ENCODE measurements around the gene ZNF625.
"Not testable (repeated sequence)": the region's sequence is repeated elsewhere in the genome, so short reads cannot be mapped to it uniquely, and the experiment has no call there.

The ZNF625 gene

DNA sequence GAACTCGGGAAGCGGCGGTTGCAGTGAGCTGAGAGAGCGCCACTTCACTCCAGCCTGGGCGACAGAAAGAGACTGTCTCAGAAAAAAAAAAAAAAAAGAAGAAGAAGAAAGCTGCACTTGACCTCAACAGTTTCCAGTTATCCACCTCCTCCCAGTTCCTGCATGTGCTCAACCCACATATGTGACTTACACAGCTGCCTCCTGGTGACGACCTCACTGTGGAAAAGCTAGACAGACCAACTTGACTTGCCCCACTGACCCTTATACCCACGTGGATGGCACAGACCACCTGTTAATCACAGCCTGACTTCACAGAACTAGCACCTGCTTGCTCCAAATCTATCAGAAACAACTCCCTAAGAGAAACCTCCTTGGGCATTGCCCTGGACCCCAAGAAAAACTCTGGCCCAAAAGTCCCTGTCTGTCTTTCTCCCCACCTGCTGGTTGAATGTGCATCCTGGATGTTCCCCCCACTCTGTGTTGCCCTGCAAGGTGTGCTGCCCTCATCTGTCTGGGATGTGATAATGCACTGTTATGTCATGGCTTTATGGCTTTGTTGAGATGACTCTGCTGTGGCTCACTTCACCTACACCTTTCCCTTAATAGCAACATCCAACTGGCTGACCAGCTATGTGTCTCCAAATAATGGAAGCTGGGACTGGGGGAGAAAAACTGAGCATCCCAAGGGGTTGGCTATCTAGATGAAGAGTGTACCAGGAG lies 19.2 kb downstream of the ZNF625 start:
- DNase-seq: peak; percentile 11

DNA sequence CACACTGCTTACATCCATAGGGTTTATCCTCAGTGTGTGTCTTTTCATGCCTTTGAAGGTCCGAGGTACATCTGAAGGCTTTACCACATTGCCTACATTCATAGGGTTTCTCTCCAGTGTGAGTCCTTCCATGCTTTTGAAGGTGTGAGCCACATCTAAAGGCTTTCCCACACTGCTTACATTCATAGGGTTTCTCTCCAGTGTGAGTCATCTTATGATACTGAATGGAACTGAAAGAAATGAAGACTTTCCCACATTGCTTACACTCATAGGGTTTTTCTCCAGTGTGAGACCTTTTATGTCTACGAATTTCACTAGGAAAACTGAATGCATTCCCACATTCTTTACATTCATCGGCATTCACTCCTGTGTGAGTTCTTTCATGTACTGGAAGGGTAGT lies 23.5 kb downstream of the ZNF625 start:
- no peak for DNase-seq

DNA sequence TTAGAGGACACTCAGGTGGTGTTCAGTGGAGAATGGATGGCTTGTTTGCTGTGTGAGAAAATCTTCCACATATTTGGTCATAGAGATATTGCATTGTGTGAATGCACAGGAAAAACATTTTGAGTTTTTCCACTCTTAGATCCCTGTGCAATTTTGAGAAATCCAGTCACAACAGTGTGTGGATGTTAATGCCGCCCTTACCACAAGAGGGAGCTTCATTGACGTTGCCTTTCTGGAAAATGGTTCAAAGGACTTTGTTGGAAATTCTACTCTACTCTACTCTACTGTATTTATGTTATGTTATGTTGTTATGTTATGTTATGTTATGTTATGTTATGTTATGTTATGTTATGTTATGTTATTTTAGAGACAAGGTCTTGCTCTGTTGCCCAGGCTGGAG lies 29.8 kb downstream of the ZNF625 start:
- DNase-seq: no peak

DNA sequence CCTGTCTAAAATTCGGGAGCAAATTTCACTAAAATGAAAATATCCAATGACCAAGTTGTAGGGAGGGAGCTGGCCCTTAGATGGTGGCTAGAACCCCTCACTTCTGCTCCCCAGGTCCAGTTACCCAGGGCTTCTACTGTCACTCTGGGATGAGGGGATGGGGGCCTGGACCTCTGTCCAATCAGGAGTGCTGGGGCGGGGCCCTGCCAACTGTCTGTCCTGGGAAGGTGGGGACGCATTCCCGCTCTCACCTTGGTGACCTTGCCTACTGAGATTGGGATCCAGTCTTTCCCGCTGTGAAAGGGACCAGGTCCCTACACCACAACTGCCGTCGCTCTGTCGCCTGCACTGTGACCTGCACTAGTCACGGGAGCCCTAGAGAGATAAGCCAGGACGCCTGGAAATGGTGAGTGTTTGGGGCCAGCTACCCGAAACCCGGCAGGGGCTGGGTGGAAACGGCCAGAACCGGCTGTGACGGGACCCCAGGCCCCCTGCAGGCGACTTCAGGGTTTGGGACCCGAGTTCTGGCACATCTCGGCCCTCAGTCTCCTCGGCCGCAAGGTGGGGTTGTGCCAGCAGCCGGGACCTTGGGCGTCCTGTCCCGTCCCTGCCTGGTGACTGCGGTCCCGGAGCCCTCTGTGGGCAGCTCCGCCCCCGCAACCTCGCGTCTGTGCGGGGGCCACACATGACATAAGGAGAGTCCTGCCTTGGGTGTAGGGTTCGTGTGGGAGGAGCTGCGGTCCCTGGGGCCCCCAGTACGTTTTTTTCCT lies 39.1 kb downstream of the ZNF625 start:
- DNase-seq: no peak

DNA sequence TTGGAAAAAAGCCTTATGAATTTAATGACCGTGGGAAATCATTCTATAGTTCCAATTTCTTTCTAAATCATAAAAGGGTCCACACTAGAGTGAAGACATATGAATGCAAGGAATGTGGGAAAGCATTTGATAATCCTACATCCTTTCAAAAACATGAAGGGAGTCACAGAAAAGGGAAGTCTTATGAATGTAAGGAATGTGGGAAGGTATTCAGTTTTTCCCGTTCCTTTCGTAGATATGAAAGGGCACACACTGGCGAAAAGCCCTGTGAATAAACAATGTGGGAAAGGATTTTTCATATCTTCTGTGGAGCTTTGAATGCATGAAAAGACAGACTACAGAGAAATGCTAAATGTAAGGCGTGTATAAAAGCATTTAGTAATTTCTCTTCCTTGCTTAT lies 43.4 kb downstream of the ZNF625 start:
- no peak for DNase-seq

DNA sequence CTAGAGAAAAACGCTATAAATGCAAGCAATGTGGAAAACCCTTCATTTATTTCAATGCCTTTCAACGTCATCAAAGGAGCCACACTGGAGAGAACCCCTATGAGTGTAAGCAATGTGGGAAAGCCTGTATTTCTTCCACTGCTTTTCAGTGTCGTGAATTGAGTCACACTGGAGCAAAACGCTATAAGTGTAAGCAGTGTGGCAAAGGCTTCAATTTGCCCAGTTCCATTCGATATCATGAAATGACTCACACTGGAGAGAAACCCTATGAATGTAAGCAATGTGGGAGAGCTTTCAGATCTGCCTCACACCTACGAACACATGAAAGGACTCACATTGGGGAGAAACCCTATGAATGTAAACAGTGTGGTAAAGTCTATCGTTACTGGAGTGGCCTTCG lies 43.8 kb downstream of the ZNF625 start:
- peak; percentile 35 for DNase-seq

DNA sequence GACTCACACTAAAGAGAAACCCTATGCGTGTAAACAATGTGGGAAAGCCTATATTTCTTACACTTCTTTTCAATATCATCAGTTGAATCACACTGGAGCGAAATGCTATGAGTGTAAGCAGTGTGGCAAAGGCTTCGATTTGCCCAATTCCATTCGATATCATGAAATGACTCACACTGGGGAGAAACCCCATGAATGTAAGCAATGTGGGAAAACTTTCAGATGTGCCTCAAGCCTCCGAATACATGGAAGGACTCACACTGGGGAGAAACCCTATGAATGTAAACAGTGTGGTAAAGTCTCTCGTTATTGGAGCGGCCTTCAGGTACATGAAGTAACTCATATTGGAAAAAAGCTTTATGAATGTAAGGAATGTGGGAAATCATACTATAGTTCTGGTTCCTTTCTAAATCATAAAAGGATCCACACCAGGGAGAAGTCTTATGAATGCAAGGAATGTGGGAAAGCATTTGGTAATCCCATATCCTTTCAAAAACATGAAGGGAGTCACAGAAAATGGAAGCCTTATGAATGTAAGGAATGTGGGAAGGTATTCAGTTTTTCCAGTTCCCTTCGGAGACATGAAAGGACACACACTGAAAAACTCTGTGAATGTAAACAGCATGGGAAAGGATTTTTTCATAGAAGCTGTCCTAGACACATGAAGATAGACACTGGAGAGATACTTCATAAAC lies 44.4 kb downstream of the ZNF625 start:
- DNase-seq: no peak

DNA sequence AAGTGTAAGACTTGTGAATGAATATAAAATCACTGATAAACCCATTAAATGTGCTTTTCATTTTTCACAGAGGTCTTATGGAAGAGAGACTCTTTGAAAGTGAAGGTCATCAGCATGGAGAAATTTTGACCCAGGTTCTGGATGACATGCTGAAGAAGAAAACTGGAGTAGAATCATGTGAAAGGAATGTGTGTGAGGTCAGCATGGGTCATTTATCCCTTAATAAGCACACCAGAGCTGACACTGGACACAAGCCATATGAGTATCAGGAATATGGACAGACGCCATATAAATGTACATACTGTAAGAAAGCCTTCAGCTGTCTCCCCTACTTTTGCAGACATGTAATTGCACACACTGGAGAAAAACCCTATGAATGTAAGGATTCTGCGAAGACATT lies 45.4 kb downstream of the ZNF625 start:
- DNase-seq: no peak

DNA sequence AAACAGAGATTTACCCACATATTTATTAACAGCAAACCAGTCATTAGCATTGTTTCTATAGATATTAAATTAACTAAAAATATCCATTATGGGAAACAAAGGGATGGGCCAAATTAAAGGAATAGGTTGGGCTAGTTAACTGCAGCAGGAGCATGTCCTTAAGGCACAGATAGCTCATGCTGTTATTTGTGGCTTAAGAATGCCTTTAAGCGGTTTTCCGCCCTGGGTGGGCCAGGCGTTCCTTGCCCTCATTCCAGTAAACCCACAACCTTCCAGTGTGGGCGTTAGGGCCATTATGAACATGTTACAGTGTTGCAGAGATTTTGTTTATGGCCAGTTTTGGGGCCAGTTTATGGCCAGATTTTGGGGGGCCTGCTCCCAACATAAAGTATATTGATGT lies 52.6 kb downstream of the ZNF625 start:
- not testable (repeated sequence) for DNase-seq

DNA sequence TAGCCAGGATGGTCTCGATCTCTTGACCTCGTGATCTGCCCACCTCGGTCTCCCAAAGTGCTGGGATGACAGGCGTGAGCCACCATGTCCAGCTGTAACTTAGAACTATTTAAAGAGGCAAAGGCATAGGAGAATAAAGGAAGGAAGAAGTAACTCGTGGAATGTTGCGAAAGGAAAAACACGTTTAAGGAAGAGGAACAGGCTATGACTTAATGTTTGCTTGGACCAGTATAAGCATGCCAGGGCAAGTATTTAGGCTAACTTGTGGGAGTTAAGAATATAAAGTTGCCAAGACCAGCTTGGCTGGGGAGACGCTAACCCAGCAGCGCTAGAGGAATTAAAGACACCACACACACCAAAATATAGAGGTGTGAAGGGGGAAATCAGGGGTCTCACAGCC lies 58.5 kb downstream of the ZNF625 start:
- DNase-seq: no peak

DNA sequence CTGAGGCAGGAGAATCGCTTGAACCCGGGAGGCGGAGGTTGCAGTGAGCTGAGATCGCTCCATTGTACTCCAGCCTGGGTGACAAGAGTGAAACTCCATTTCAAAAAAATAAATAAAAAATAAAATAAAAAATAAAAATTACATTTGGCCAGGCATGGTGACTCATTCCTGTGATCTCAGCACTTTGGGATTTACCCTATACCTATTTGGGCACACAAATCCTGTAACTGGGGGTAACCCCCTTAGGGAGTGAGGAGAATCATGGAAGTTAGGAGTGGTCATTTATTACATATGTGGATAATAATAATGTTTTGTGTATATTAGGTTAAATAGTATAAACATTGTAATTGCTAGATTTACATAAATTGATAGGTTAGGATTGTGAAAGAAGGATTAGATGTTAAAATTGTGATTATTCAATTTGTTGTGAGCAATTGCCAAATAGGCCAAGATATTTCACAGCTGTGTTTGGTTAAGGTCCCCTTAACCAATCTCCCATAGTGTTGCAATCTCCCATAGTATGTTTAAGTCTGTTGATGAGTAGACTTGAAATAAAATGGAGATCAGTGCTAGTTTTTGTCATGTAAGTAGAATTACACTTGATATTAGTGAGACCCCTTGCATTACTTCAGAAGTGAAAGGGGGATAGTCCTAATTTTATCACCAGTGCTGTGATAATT lies 61.3 kb downstream of the ZNF625 start:
- no peak for DNase-seq
